ENCODE data around the gene CCDC57.

- TF ChIP-seq, protein P1, sequence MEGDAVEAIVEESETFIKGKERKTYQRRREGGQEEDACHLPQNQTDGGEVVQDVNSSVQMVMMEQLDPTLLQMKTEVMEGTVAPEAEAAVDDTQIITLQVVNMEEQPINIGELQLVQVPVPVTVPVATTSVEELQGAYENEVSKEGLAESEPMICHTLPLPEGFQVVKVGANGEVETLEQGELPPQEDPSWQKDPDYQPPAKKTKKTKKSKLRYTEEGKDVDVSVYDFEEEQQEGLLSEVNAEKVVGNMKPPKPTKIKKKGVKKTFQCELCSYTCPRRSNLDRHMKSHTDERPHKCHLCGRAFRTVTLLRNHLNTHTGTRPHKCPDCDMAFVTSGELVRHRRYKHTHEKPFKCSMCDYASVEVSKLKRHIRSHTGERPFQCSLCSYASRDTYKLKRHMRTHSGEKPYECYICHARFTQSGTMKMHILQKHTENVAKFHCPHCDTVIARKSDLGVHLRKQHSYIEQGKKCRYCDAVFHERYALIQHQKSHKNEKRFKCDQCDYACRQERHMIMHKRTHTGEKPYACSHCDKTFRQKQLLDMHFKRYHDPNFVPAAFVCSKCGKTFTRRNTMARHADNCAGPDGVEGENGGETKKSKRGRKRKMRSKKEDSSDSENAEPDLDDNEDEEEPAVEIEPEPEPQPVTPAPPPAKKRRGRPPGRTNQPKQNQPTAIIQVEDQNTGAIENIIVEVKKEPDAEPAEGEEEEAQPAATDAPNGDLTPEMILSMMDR (IDR thresholded peaks at IDR 0.05) = no peak
- no peak for TF ChIP-seq POLR2A (IDR thresholded peaks at IDR 0.05)
These were observed 119.5 kb downstream of the CCDC57 start for GRCh38 chr17:82092995-82093751.

Measured in right lobe of liver (tissue), 4 donors.